A673 (cell line): ENCODE data around the gene CWC22. TPM values are rescaled to one million over a fixed set of nuclear protein-coding genes. Genes with fewer than 3 reads are reported as not detected.

Source experiments
- BruUV-seq: library from RNA; stranded (reverse); fragments of 400-500 nt; replicated peaks from 2 replicates; lab custom pipeline; 2021; lab: Mats Ljungman, UMichigan
- CTCF ChIA-PET: fragments of 300-600 bp; sonication (Branson Sonifier 250); formaldehyde crosslinking; loops from one replicate; lab custom pipeline; 2022; ENCODE audit warnings: antibody characterized with exemption; lab: Charles Lee
- POLR2A ChIA-PET: fragments of 300-600 bp; sonication (Branson Sonifier 250); formaldehyde crosslinking; loops from one replicate; lab custom pipeline; 2022; ENCODE audit warnings: antibody characterized with exemption; ENCODE audit not compliant: low non-redundant PET; lab: Charles Lee
- DNase-seq: peaks from one replicate; pipeline ENCODE4 v3.0.0-alpha.2; 2015; ENCODE audit warnings: low spot score
- H3K27ac ChIP-seq: fragments of 200-600 bp; sonication (generic); 2 replicates; pipeline ENCODE4 v1.5.1; 2016; ENCODE audit warnings: mixed run types, low read depth, mild to moderate bottlenecking, mixed read lengths, antibody characterized with exemption, low read length; ENCODE audit not compliant: poor library complexity, severe bottlenecking
- H3K27me3 ChIP-seq: fragments of 200-600 bp; sonication (generic); replicated peaks from 2 replicates; pipeline ENCODE4 v1.6.1; 2017; ENCODE audit warnings: mixed run types, low read depth, mild to moderate bottlenecking, mixed read lengths, antibody characterized with exemption, low read length; ENCODE audit not compliant: insufficient read depth, poor library complexity
- H3K36me3 ChIP-seq: fragments of 200-600 bp; sonication (generic); 2 replicates; pipeline ENCODE4 v1.6.1; 2016; ENCODE audit warnings: mixed run types, mild to moderate bottlenecking, mixed read lengths, antibody characterized with exemption, low read length; ENCODE audit not compliant: insufficient read depth, poor library complexity, severe bottlenecking
- H3K4me1 ChIP-seq: fragments of 200-600 bp; sonication (generic); 2 replicates; pipeline ENCODE4 v1.6.1; 2017; ENCODE audit warnings: mixed run types, mild to moderate bottlenecking, mixed read lengths, antibody characterized with exemption, low read length; ENCODE audit not compliant: insufficient read depth, poor library complexity, severe bottlenecking
- H3K4me3 ChIP-seq: fragments of 200-600 bp; sonication (generic); 2 replicates; pipeline ENCODE4 v1.5.1; 2016; ENCODE audit warnings: low read depth, mixed run types, mild to moderate bottlenecking, mixed read lengths, low read length; ENCODE audit not compliant: poor library complexity, severe bottlenecking
- H3K9me3 ChIP-seq: fragments of 200-600 bp; sonication (generic); 2 replicates; pipeline ENCODE4 v1.6.1; 2016; ENCODE audit warnings: mixed run types, low read depth, mild to moderate bottlenecking, mixed read lengths, antibody characterized with exemption, low read length; ENCODE audit not compliant: poor library complexity, severe bottlenecking
- CTCF ChIP-seq: fragments of 300-800, 200-600 bp; sonication (generic); conservative IDR thresholded peaks from 2 replicates; pipeline ENCODE4 v1.5.1; 2017; ENCODE audit warnings: low read depth, mild to moderate bottlenecking, antibody characterized with exemption, low read length, moderate library complexity, mixed read lengths
- EZH2 ChIP-seq: fragments of 200-600 bp; sonication (generic); IDR thresholded peaks from 2 replicates; pipeline ENCODE4 v1.6.1; 2017; ENCODE audit warnings: borderline replicate concordance, low read depth, mild to moderate bottlenecking, mixed read lengths, antibody characterized with exemption, low read length; ENCODE audit not compliant: poor library complexity, severe bottlenecking
- intact Hi-C: fragments of 100-400 bp; cut with micrococcal nuclease; formaldehyde crosslinking; loops from one replicate; pipeline ENCODE4 v1.10.0; 2022; ENCODE audit not compliant: unreplicated experiment
- total RNA-seq: library from RNA; stranded (reverse); gene quantifications from 2 replicates; pipeline ENCODE4 v1.2.3, GENCODE V29; 2021

Gene CWC22
- total RNA-seq, 1 experiment from 2014 or later: 26.7 TPM

- ChIA-PET POLR2A (no interaction called here), CTCF (no interaction called here)
- peaks cover 15% of the 10 kb centered on the region for H3K4me1 ChIP-seq
- H3K9me3 ChIP-seq: no peaks in the 10 kb centered on the region
- no peaks in the 10 kb centered on the region for H3K27me3 ChIP-seq
- no peaks in the 10 kb centered on the region for H3K36me3 ChIP-seq
- intact Hi-C loops: loop anchor here (5.0 kb wide), 1 partner anchor 1522 kb away; the partner anchor contains the start of gene PLEKHA3
- BruUV-seq: no TSS peak
- H3K4me3 ChIP-seq: no peak overlapping the region
- no peak for DNase-seq
- TF ChIP-seq EZH2 (no peak), CTCF (no peak)
- no peak overlapping the region for H3K27ac ChIP-seq
These were observed 2.4 kb downstream of the CWC22 start for GRCh38 chr2:180004731-180005130.

DNA sequence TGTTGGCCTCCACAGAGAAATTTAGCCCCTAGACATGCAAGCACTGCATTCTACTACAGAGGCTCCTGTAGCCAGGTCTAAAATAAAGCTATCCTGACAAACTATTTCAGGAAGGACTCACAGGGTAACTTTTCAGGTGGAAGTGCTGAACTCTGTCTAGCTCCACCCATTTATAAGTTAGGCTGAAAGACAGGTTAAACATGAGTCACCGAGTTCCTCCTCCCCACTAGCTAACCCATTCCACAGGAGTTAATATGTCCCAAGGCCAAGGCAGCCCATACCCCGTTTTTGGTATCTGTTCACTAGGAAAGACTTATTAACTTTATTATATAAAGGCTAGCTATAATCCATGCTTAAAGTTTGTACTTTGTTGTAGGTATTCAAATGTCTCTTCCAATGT, 3.5 kb downstream of the CWC22 start:
- no peak for DNase-seq
- no peaks in the 10 kb centered on the region for H3K9me3 ChIP-seq
- ChIA-PET POLR2A (no interaction called here), CTCF (no interaction called here)
- no peaks in the 10 kb centered on the region for H3K27me3 ChIP-seq
- no peak overlapping the region for H3K27ac ChIP-seq
- TF ChIP-seq CTCF (no peak), EZH2 (no peak)
- intact Hi-C loops: no loop called here
- BruUV-seq: TSS peak; percentile 1
- no peak overlapping the region for H3K4me3 ChIP-seq
- H3K4me1 ChIP-seq: peaks cover 15% of the 10 kb centered on the region
- no peaks in the 10 kb centered on the region for H3K36me3 ChIP-seq

DNA sequence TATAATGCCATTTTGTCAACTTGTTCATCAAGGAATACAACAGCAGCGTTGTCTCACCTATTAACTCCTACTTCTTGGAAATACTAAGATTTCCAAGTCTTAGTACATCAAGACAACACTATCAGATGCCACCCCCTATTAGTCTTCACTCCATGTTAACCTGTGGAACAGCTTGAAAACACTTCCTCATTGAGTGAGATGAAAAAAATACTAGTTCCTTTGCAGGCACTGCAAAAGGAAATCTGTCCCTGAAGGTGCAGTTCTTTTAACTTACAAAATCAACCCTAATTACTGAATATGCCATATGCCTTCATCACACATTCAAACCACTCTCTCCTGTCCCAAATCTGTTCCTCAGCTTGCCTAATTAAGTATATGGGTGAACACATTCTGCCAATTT, 4.0 kb downstream of the CWC22 start:
- ChIA-PET CTCF (no interaction called here), POLR2A (no interaction called here)
- no peaks in the 10 kb centered on the region for H3K9me3 ChIP-seq

More for the DNA sequence above, 4.0 kb downstream of the CWC22 start:
- Histone ChIP-seq H3K27ac (no peak overlapping the region), H3K27me3 (no peaks in the 10 kb centered on the region), H3K4me1 (peaks cover 15% of the 10 kb centered on the region), H3K4me3 (no peak overlapping the region), H3K36me3 (no peaks in the 10 kb centered on the region)
- intact Hi-C loops: no loop called here
- no TSS peak for BruUV-seq
- DNase-seq: no peak
- no peak for TF ChIP-seq EZH2
- TF ChIP-seq CTCF: no peak
